HK-2 (cell line): ENCODE data around the gene LRRC25.

Experiments used
- DNase-seq: peaks from one replicate; pipeline ENCODE4 v3.0.0-alpha.2; 2018; ENCODE audit not compliant: unreplicated experiment

The LRRC25 gene

DNA sequence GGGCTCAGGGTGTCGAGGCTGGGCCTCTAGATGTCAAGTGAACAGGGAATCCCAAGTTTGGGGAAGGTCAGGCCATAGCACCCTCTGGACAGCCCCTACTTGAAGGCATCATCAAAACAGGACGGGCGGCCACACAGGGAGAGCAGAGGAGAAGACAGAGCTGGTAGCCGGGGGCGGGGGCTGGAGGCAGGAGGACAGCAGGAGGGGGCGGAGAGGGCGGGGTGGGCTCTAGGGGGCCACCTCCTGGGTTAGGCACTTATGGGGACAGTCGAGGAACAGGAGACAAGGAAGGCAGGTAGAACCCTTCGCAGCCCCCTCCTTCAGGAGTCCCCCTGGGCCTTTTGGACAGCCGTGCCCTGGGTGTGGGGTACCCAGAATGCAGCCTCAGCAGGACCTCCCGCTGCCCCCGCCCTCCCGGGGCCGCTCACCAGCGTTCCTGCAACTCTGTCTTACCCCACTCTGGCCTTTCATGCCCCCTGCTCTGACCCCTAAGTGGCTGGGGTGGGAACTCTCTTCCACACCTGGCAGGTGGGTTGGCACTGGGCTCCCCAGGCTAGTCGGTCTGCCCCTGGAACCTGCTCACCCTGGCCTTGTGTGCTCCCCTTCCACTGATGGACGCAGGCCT is 27.6 kb upstream of the LRRC25 start:
- no peak for DNase-seq

DNA sequence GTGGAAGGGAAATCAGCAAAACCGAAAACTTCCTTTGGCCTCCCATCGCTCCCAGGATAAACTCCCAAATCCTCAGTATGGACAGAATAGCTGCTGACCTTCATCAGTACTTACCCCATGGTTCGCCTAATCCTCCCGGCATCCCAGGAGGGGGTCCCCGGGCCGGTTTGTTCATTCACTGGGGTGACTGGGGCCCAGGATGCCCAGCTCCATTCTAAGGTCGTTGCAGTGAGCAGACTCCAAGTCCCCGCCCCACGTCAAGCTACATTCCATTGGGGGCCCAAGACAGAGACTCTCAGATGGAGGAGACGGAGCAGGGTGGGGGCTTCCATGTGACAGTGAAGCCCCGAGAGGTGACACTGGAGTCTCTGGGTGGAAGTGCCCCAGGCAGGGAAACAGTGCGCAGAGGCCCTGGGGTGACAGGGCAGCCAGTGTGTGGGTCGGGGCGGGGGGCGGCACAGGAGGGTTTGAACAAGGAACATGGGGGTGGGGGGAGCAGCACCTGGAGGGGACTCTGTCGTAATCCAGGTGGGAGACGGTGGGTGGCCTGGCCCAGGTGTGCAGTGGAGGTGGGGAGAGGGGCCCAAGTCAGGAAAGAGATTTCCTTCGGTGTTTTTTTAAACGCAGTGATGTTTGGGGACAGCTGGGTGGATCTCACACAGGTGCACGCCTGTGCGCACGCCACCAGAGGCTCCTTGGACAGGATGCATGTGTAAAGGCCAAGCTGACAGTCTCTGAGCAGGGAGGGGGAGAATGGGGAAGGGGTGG is 26.9 kb upstream of the LRRC25 start:
- no peak for DNase-seq

DNA sequence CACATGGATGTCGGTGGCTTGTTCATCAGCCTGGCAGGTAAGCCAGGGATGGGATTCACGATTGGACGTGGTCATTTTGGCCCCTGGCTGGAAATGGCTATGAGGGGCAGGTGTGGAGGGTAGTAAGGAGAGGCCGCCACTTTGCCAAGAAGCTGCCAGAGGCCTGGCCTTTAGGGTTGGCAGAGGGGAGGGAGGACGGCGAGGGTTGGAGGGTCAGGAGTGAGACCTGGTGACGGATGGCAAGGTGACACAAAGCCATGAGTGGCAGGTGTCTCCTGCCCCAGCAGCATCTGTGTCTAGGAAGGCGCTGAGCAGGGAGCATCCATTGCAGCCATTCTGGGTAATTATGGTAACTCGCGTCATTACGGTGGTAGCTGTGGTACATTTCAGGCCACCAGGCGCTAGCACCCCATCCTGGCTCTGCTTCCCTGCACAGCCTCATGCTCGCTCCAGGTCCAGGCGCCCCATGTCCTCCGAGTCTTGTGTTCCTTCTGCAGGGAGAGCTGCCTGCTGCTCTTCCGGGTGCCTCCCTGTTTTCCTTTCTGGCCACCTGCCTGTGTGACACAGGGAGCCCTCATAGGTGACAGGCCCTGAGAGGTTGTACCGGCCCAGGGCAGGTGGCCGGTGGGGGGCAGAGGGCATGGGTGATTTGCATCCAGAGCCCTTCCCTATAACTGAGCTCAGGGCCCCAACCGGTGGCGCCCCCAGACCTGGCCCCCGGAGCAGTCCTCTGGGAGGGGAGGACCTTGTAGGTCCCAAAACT is 26.0 kb upstream of the LRRC25 start:
- no peak for DNase-seq

GRCh38 chr19:18422530-18423191 is 25.2 kb upstream of the LRRC25 start:
- no peak for DNase-seq

GRCh38 chr19:18421371-18421959 is 24.0 kb upstream of the LRRC25 start:
- DNase-seq = no peak

DNA sequence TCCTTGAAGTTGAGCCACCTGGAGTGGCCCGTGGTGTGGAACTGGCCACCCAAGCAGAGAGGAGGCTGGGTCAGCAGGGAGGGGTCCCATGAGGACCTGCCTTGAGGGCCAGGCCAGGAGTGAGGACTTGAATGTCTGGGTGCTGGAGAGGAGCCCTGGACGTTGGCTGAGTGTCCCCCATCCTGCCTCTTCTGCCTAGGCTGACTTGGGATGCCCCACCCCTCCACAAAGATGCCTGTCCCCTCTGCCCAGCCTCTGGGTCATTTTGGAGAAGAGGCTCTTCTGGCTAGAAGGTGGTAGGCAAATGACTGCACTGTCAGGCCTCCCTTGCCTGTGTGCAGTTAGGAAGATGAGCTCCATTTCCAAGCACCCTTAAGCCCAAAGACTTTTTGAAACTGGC is 23.5 kb upstream of the LRRC25 start:
- DNase-seq = no peak

- DNase-seq = no peak
Measured at GRCh38 chr19:18419699-18420460, 22.5 kb upstream of the LRRC25 start.

DNA sequence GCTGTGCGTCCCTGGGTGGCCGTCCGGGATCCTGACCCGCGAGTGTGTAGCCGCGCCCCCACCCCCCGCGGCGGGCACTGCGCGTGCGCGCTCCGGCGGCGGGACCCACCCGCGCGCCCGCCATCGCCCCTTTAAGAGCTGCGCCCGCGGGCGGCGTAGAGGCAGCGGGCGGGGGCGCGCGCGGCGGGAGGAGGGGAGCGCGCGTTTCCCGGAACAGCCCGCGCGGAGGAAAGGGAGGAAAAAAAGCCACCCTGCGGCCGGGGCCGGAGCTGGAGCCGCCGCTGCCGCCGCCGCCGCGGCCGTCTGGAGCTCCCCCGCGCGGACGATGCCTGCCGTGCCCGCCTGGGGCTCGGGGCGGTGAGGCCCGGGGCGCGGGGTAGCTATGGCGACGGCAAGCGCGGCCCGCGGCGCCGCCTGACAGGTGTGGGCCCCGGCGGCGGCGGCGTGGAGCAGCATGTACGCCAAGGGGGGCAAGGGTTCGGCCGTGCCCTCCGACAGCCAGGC is 21.8 kb upstream of the LRRC25 start, which contains the start of gene SSBP4:
TSS of gene SSBP4 (plus strand) at position 204 of the 504 bp plus-strand sequence. CDS start at position 455, 251 bp downstream.
- DNase-seq = peak; percentile 77

DNA sequence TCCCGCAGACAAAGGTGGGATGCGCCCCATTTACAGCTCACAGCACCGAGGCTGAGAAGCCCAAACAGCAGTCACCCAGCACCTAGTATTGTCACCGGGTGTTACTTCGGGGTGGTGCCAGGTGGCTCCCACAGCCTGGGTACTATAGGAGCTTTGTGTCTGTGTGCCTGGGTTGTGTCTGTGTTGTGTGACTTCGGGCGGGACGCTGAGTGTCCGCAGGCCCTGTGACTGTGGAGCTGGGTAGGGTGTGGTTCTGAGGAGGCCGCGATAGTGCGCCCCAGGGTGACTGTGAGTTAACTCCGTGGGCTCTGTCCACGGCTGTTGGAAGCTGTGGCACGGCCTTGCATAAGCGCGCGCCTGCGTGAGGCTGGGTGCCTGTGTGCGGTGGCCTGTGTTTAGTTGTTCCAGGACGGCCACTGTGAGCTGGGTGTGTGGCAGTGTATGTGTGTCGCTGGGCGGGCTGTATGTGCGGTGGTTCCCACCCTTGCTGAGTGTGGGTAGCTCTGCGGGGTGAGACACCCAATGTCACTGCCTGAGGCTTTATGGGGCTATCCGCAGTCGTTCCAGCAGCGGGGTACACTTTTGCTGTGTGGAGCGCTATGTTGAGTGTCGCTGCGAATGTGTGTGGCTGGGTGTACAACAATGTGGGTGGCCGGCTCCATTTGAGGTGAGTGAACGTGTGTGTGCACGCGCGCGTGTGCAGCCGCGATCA is 21.2 kb upstream of the LRRC25 start:
- DNase-seq = peak; percentile 39

DNA sequence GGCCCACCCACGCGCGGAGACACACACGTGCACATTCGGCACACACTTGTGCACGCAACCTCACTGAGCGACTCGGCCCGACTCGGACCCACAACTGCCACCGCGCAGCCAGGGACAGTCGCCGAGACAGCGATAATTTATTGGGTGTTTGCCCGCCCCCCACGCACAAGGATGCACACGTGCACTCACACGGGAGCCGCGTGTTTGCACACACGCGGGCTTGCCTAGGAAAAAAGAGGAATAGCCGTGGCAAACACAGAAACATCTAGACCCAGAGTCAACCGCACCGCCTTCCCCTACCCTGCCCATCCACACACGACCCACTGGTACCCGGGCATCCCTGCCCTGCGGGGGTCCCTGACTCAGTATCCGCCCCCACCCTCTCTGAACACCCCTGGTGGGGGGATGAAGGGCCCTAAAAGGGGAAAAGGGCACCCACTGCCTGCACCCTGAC is 20.6 kb upstream of the LRRC25 start:
- no peak for DNase-seq

DNA sequence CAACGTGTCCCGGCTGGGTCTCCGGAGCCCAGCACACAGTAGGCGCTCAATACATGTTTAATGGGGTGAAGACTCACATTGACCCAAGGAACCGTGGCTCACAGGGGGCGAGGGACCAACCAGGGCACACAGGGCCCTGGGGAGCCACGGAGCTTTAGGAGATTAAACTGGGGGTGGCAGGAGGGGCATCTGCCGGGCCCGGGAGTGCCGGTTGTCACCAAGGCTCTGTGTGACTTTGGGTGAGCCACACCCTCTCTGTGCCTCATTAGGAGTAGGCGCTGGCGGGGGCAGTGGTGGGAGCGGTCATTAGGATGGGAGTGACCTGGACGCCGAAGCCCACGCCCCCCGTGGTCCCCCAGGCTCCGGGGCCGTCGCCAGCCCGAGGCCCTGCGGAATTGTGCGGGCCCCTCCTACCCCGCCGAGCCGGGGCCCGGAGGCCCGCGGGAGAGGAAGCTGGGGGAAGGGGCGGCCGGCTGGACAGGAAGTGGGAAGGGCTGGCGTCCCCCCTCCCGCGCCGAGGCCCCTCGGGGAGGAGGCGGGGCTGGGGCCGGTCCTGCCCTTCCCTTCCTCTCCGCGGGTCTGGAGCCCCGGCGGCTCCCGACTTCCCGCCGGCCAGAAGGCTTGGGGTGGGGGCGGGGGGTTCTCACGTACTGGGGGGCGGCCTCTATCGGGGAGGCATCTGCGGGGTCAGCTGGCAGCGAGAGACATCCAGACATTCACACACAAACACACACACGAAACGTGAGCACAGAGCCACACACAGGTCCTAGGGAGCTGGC is 20.0 kb upstream of the LRRC25 start:
- peak; percentile 88 for DNase-seq

- peak; percentile 88 for DNase-seq
Measured at GRCh38 chr19:18416778-18417249, 19.4 kb upstream of the LRRC25 start.

GRCh38 chr19:18415178-18415867 is 17.9 kb upstream of the LRRC25 start:
- DNase-seq = no peak

GRCh38 chr19:18414504-18415177 is 17.2 kb upstream of the LRRC25 start:
- DNase-seq = peak; percentile 37

- DNase-seq = no peak
Measured at GRCh38 chr19:18412610-18413239, 15.3 kb upstream of the LRRC25 start.

GRCh38 chr19:18408053-18408476 is 10.6 kb upstream of the LRRC25 start:
- DNase-seq = peak; percentile 95

- DNase-seq = no peak
Measured at GRCh38 chr19:18406749-18407148, 9.3 kb upstream of the LRRC25 start.
